Measurements from ENCODE around the gene MAGEB3. TPM values are rescaled to one million over a fixed set of nuclear protein-coding genes. Genes with fewer than 3 reads are reported as not detected.

Gene MAGEB3
- total and polyA plus RNA-seq, 2 donors (not counting 3 experiments of a cell fraction or from before 2014, with no cell fraction given) = not detected

DNA sequence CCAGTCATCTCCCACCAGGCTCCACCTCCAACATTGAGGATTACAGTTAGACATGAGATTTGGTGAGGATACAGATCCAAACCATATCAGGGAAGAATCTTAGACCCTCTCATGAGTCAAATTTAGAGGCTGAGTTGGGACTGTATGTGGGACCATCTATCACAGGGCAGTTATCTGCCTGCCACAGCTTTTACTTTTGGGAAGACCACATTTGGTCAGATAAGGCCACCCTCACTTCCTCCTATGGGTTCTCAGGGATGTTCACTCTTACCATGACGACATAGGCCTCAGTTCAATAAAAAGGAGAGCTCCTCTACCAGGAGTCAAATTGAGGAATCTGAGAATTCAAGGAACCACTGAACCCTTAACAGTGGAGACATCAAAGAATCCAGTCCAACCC is 13.0 kb upstream of the MAGEB3 start:
- DNase-seq (ENCODE audit: low read depth, low spot score) (no peak), FAIRE-seq (no peak)
- dilution Hi-C loops (cut with MboI; ENCODE audit: extremely low pct_ligation_motif_present, low sequenced_read_pairs) = no loop called here
- H3K4me1 ChIP-seq (ENCODE audit: control insufficient read depth, extremely low read depth, insufficient read depth, low read length) = no peaks in the 10 kb centered on the region
- H3K9ac ChIP-seq (replicated peaks; ENCODE audit: extremely low read depth, insufficient read depth, low read length) = no peak overlapping the region
- no peaks in the 10 kb centered on the region for H3K79me2 ChIP-seq (ENCODE audit: control insufficient read depth, insufficient read depth, low read length)
- H3K9me3 ChIP-seq (replicated peaks; ENCODE audit: control insufficient read depth, insufficient read depth, low read length) = no peaks in the 10 kb centered on the region
- H3K9me1 ChIP-seq (replicated peaks; ENCODE audit: control insufficient read depth, extremely low read depth, insufficient read depth, low read length) = no peaks in the 10 kb centered on the region
- no peak overlapping the region for H3K4me3 ChIP-seq (replicated peaks in 1 of 3; ENCODE audit: insufficient read depth in 1 of 3, low read depth in 1 of 3, low read length in 3 of 3)
- no peak overlapping the region for H2AFZ ChIP-seq (ENCODE audit: low read depth, low read length)
- no peaks in the 10 kb centered on the region for H3K27me3 ChIP-seq (ENCODE audit: control insufficient read depth in 2 of 2, insufficient read depth in 2 of 2, low read length in 2 of 2)
- CTCF ChIA-PET = no interaction called here
- H3K27ac ChIP-seq (ENCODE audit: insufficient read depth, low read depth, low read length) = no peak overlapping the region
- intact Hi-C loops (cut with micrococcal nuclease) = no loop called here
- no peaks in the 10 kb centered on the region for H3K36me3 ChIP-seq (ENCODE audit: control insufficient read depth in 2 of 2, extremely low read depth in 1 of 2, insufficient read depth in 2 of 2, low read length in 2 of 2)
- H3K4me2 ChIP-seq (ENCODE audit: insufficient read depth, low read length) = no peak overlapping the region
- TF ChIP-seq, protein P1, sequence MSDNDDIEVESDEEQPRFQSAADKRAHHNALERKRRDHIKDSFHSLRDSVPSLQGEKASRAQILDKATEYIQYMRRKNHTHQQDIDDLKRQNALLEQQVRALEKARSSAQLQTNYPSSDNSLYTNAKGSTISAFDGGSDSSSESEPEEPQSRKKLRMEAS (IDR thresholded peaks at IDR 0.05; ENCODE audit: insufficient read depth, insufficient read length) = no peak
- TF ChIP-seq FOS (IDR thresholded peaks at IDR 0.05; ENCODE audit: borderline replicate concordance, insufficient read depth, low read length) = no peak
- TF ChIP-seq, protein P2, sequence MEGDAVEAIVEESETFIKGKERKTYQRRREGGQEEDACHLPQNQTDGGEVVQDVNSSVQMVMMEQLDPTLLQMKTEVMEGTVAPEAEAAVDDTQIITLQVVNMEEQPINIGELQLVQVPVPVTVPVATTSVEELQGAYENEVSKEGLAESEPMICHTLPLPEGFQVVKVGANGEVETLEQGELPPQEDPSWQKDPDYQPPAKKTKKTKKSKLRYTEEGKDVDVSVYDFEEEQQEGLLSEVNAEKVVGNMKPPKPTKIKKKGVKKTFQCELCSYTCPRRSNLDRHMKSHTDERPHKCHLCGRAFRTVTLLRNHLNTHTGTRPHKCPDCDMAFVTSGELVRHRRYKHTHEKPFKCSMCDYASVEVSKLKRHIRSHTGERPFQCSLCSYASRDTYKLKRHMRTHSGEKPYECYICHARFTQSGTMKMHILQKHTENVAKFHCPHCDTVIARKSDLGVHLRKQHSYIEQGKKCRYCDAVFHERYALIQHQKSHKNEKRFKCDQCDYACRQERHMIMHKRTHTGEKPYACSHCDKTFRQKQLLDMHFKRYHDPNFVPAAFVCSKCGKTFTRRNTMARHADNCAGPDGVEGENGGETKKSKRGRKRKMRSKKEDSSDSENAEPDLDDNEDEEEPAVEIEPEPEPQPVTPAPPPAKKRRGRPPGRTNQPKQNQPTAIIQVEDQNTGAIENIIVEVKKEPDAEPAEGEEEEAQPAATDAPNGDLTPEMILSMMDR (IDR thresholded peaks at IDR 0.05; ENCODE audit: extremely low read depth in 1 of 2, insufficient read depth in 1 of 2, low read depth in 1 of 2, low read length in 2 of 2) = no peak
- TF ChIP-seq JUN (IDR thresholded peaks at IDR 0.05; ENCODE audit: borderline replicate concordance, insufficient read depth, insufficient read length, low read depth) = no peak
- no peak for TF ChIP-seq MYC (IDR thresholded peaks at IDR 0.05; ENCODE audit: low read depth, low read length)
- no peak for TF ChIP-seq GATA2 (IDR thresholded peaks at IDR 0.05; ENCODE audit: insufficient read depth, insufficient read length, low read depth, low read length)
- TF ChIP-seq EZH2 (IDR thresholded peaks at IDR 0.05; ENCODE audit: borderline replicate concordance, low read depth, low read length, severe bottlenecking) = no peak
- no peak for TF ChIP-seq POLR2AphosphoS5 (IDR thresholded peaks at IDR 0.05; ENCODE audit: insufficient read depth, low read depth, low read length)
- TF ChIP-seq POLR2A (IDR thresholded peaks at IDR 0.05; ENCODE audit: low read depth, low read length) = no peak
- H4K20me1 ChIP-seq (replicated peaks; ENCODE audit: control insufficient read depth, extremely low read depth, insufficient read depth, low read length) = no peaks in the 10 kb centered on the region
- BruUV-seq (replicated peaks) = no TSS peak
- POLR2A ChIA-PET = no interaction called here
